ENCODE measurements around the gene C1orf21. TPM values are rescaled to one million over a fixed set of nuclear protein-coding genes. Genes with fewer than 3 reads are reported as not detected.

C1orf21 gene
- total and polyA plus RNA-seq, 2 donors (not counting 3 experiments of a cell fraction or from before 2014, with no cell fraction given), result 0.79 to 8.5 TPM

DNA sequence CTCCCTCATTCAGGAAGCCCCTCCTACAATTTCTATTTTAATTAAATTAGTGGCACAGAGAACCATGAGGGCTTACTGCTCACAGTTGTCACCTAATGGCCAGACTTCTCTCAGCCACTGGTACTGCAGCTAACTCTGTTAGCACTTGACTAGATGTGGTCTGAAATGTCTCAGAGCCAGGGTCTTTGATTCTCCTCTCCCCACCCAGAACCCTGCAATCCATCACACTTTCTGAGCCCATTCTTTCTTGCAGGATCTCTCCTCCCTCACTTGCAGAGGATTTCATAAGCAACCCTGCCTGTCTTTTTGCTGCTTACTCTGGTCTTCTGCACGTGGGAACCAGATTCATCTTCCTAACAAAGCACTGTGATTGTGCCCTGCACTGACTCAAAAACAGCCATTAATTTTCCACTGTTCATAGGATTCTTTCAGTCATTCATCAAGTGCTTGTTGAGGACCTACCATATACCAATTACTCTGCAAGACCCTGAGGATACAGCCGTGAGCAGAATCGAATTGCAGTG is 259.4 kb downstream of the C1orf21 start:
- CTCF ChIA-PET, result no interaction called here
- Histone ChIP-seq H3K27me3 (ENCODE audit: control insufficient read depth in 2 of 2, insufficient read depth in 2 of 2, low read length in 2 of 2) (peaks cover 0 to 2% of the 10 kb centered on the region in 2 experiments), H3K9ac (replicated peaks; ENCODE audit: extremely low read depth, insufficient read depth, low read length) (no peak overlapping the region), H3K79me2 (ENCODE audit: control insufficient read depth, insufficient read depth, low read length) (no peaks in the 10 kb centered on the region), H3K9me1 (replicated peaks; ENCODE audit: control insufficient read depth, extremely low read depth, insufficient read depth, low read length) (no peaks in the 10 kb centered on the region), H2AFZ (ENCODE audit: low read depth, low read length) (no peak overlapping the region), H3K36me3 (ENCODE audit: control insufficient read depth in 2 of 2, extremely low read depth in 1 of 2, insufficient read depth in 2 of 2, low read length in 2 of 2) (no peaks in the 10 kb centered on the region), H3K9me3 (replicated peaks; ENCODE audit: control insufficient read depth, insufficient read depth, low read length) (no peaks in the 10 kb centered on the region), H3K4me3 (replicated peaks in 1 of 3; ENCODE audit: insufficient read depth in 1 of 3, low read depth in 1 of 3, low read length in 3 of 3) (no peak overlapping the region), H4K20me1 (replicated peaks; ENCODE audit: control insufficient read depth, extremely low read depth, insufficient read depth, low read length) (no peaks in the 10 kb centered on the region), H3K4me2 (ENCODE audit: insufficient read depth, low read length) (no peak overlapping the region), H3K4me1 (ENCODE audit: control insufficient read depth, extremely low read depth, insufficient read depth, low read length) (no peaks in the 10 kb centered on the region), H3K27ac (ENCODE audit: insufficient read depth, low read depth, low read length) (no peak overlapping the region)
- FAIRE-seq (no peak), DNase-seq (ENCODE audit: low read depth, low spot score) (no peak)
- intact Hi-C loops (cut with micrococcal nuclease), result no loop called here
- TF ChIP-seq MYC (IDR thresholded peaks at IDR 0.05; ENCODE audit: low read depth, low read length) (no peak), GATA2 (IDR thresholded peaks at IDR 0.05; ENCODE audit: insufficient read depth, insufficient read length, low read depth, low read length) (no peak), POLR2AphosphoS5 (IDR thresholded peaks at IDR 0.05; ENCODE audit: insufficient read depth, low read depth, low read length) (no peak), EZH2 (IDR thresholded peaks at IDR 0.05; ENCODE audit: borderline replicate concordance, low read depth, low read length, severe bottlenecking) (no peak), POLR2A (IDR thresholded peaks at IDR 0.05; ENCODE audit: low read depth, low read length) (no peak), FOS (IDR thresholded peaks at IDR 0.05; ENCODE audit: borderline replicate concordance, insufficient read depth, low read length) (no peak), JUN (IDR thresholded peaks at IDR 0.05; ENCODE audit: borderline replicate concordance, insufficient read depth, insufficient read length, low read depth) (no peak), MAX (IDR thresholded peaks at IDR 0.05; ENCODE audit: insufficient read depth, insufficient read length) (no peak)
- TF ChIP-seq, protein P1, sequence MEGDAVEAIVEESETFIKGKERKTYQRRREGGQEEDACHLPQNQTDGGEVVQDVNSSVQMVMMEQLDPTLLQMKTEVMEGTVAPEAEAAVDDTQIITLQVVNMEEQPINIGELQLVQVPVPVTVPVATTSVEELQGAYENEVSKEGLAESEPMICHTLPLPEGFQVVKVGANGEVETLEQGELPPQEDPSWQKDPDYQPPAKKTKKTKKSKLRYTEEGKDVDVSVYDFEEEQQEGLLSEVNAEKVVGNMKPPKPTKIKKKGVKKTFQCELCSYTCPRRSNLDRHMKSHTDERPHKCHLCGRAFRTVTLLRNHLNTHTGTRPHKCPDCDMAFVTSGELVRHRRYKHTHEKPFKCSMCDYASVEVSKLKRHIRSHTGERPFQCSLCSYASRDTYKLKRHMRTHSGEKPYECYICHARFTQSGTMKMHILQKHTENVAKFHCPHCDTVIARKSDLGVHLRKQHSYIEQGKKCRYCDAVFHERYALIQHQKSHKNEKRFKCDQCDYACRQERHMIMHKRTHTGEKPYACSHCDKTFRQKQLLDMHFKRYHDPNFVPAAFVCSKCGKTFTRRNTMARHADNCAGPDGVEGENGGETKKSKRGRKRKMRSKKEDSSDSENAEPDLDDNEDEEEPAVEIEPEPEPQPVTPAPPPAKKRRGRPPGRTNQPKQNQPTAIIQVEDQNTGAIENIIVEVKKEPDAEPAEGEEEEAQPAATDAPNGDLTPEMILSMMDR (IDR thresholded peaks at IDR 0.05; ENCODE audit: extremely low read depth in 1 of 2, insufficient read depth in 1 of 2, low read depth in 1 of 2, low read length in 2 of 2), result no peak
- dilution Hi-C loops (cut with MboI; ENCODE audit: extremely low pct_ligation_motif_present, low sequenced_read_pairs), result no loop called here
- POLR2A ChIA-PET, result no interaction called here
- BruUV-seq (replicated peaks), result no TSS peak
